ENCODE results near the gene LYPD3. TPM values are rescaled to one million over a fixed set of nuclear protein-coding genes. Genes with fewer than 3 reads are reported as not detected.

The LYPD3 gene
- total RNA-seq, 1 experiment from 2014 or later = 1.8 TPM

- H3K4me1 ChIP-seq (ENCODE audit: insufficient read depth, low read length) = no peaks in the 10 kb centered on the region
- H2BK5ac ChIP-seq (ENCODE audit: insufficient read length, low read length) = no peak overlapping the region
- no peak overlapping the region; a peak in 1 of 7 replicates for H3K27ac Mint-ChIP-seq
- no peaks in the 10 kb centered on the region for H3K9me3 ChIP-seq (ENCODE audit: control insufficient read depth, low read depth, low read length)
- H3K27ac ChIP-seq (ENCODE audit: insufficient read length, low read depth, low read length) = no peak overlapping the region
- no peak overlapping the region for H3T11ph ChIP-seq (ENCODE audit: low read length)
- no peaks in the 10 kb centered on the region for H3K79me1 ChIP-seq (ENCODE audit: insufficient read depth, low read depth, low read length, poor library complexity, severe bottlenecking)
- no peak overlapping the region for H3K23ac ChIP-seq (ENCODE audit: insufficient read length, low read depth, low read length)
- no peak overlapping the region for H4K5ac ChIP-seq (ENCODE audit: insufficient read length, low read depth, low read length)
- no peak for DNase-seq
- no peaks in the 10 kb centered on the region for H3K23me2 ChIP-seq (ENCODE audit: insufficient read length, low read depth, low read length, poor library complexity, severe bottlenecking)
- no peak overlapping the region for H3K14ac ChIP-seq (ENCODE audit: insufficient read depth, low read length)
- WGBS (ENCODE audit: extremely low coverage, insufficient read length, low lambda C conversion rate) = no CpG with 5 or more reads among the region's 8 CpGs
- H3K56ac ChIP-seq (ENCODE audit: insufficient read length, low read depth, low read length) = no peak overlapping the region
- no peak overlapping the region for H3K4me2 ChIP-seq (ENCODE audit: insufficient read depth, insufficient read length, low read length)
- H2BK12ac ChIP-seq (ENCODE audit: insufficient read length, low read depth, low read length) = no peak overlapping the region
- no peaks in the 10 kb centered on the region for H3K9me3 Mint-ChIP-seq
- no peaks in the 10 kb centered on the region for H3K79me2 ChIP-seq (ENCODE audit: insufficient read depth, low read length)
- H2BK15ac ChIP-seq (ENCODE audit: low read depth, low read length) = no peak overlapping the region
- no peak overlapping the region for H3K9ac ChIP-seq (ENCODE audit: extremely low read depth, insufficient read length, low read length)
- H2AK5ac ChIP-seq (ENCODE audit: insufficient read length, low read length) = no peak overlapping the region
- no peaks in the 10 kb centered on the region for H3K27me3 Mint-ChIP-seq (ENCODE audit: low read depth)
- H2AFZ ChIP-seq (ENCODE audit: low read length) = no peak overlapping the region
- no peak overlapping the region for H4K91ac ChIP-seq (ENCODE audit: insufficient read length, low read depth, low read length)
- H3K4ac ChIP-seq (ENCODE audit: low read depth, low read length) = no peak overlapping the region
- TF ChIP-seq CTCF (conservative IDR thresholded peaks at IDR 0.05) = no peak
- H3K36me3 Mint-ChIP-seq (ENCODE audit: insufficient read depth in 1 of 3, low read depth in 3 of 3) = peaks cover 0 to 3% (median 0%) of the 10 kb centered on the region in 3 experiments; a peak in 2 of 7 replicates
- H4K20me1 ChIP-seq (ENCODE audit: control insufficient read depth, insufficient read depth, insufficient read length) = no peaks in the 10 kb centered on the region
- H2BK120ac ChIP-seq (ENCODE audit: low read depth, low read length, poor library complexity, severe bottlenecking) = no peak overlapping the region
- H3K18ac ChIP-seq (ENCODE audit: insufficient read length, low read depth, low read length) = no peak overlapping the region
- no peak overlapping the region for H4K8ac ChIP-seq (replicated peaks; ENCODE audit: insufficient read length, low read depth, low read length)
- H3K4me3 Mint-ChIP-seq = no peak overlapping the region
- H2BK20ac ChIP-seq (ENCODE audit: low read depth, low read length, poor library complexity, severe bottlenecking) = no peak overlapping the region
- no peaks in the 10 kb centered on the region for H3K27me3 ChIP-seq (ENCODE audit: insufficient read depth, low read length)
- no peaks in the 10 kb centered on the region for H3K4me1 Mint-ChIP-seq
These were observed 22.8 kb upstream of the LYPD3 start for GRCh38 chr19:43488179-43488578.

All from H9 (cell line).